GM15510 (cell line): ENCODE data around the gene RPL31.

Experiments used
- POLR2A ChIP-seq: IDR thresholded peaks from 3 replicates; pipeline ENCODE4 v1.6.1; 2011; ENCODE audit warnings: borderline replicate concordance; ENCODE audit not compliant: insufficient read length; ENCODE audit errors: extremely low read depth

RPL31 gene

DNA sequence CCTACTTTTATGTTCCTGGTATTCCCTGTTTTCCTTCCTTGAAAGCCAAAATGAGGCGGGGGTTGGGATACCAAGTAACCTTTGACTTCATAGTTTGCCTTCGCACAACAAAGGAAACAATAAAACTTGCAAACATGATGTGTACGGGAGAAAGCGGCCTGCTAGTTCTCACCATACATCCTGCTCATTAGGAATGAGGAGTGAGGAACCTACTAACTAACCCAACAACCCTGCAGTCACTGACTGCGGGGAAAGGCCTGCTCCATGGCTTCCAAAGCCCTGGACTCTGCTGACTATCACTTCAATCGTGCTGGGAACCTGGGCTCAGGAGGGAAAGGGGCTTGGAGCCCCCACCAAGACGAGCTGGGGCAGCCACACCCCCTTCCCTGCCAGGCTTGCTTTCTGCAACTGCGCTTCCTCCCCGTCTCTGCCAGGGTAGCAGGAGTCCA, 24.2 kb downstream of the RPL31 start:
- TF ChIP-seq POLR2A: no peak

DNA sequence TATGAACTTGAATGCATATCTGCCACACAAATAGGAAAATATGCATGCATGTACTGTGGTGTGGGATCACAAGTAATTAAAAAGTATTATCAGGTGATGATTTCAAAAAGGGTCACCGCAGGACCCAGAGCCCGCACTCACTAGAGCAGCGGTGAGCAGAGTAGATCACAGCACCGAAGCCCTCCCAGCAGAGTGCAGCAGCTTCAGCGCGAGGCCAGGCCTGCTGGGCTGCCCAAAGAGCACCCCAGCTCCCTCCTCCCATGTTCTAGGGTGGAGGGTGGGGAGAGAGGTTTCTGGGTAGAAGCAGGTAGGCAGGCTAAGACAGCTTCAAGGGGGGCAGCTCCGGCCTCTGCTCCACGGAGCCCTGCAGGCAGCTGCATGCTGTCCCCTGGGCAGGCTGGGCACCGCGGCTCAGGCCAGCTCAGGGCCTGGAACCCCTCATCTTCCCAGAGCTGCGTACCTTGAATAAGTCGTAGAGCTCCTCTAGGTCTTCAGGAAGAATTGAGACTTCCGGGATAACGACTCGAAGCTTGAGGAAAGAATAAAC, 24.9 kb downstream of the RPL31 start:
- TF ChIP-seq POLR2A: no peak

DNA sequence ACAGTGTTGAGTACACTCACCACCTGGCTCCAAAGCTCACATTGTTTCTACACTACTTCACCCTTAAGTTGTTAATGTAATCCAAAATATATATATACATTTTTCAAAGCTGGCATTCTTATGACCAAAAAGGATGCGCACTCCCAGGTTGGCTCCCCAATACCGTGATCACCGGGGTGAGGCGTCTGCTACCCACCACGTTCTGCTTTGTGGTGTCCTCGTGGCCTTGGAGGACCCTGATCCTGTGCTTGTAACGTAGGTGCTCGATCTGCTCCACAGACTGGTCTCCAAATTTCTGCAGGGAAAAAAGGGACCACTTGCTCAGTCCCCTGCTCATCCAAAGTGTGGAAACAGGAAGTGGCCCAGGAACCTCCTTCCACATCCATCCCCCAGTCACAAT, 25.8 kb downstream of the RPL31 start:
- no peak for TF ChIP-seq POLR2A

DNA sequence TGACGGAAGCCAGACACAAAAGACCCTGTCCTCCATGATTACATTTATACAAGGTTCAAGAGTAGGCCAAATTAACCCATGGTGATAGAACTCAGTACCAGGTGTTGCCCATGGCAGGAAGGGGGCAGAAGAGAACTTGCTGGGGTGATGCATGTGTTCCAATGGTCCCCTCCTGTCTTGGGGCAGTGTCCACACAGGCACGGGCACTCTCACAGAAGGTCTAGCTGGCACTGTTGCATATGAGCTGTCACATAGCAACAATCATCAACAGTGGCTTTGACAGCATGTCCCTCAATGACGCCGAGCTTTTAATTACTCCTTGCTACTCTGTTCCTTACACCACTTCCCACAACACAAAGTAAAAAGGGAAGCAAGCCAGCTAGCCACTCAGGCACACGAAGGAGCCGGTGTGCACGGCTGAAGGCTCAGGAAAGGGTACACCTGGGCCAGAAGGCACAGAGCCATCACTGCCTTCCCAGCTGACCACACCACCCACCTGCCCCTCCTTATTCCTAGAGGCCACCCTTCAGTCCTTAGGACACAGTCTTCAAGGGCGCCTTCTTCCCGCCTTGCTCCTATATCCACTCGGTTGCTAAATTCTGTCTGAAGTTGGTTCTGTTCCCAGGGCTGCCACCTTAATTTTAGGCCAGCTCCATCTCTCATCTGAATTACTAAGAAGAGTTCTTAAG, 28.9 kb downstream of the RPL31 start:
- no peak for TF ChIP-seq POLR2A

DNA sequence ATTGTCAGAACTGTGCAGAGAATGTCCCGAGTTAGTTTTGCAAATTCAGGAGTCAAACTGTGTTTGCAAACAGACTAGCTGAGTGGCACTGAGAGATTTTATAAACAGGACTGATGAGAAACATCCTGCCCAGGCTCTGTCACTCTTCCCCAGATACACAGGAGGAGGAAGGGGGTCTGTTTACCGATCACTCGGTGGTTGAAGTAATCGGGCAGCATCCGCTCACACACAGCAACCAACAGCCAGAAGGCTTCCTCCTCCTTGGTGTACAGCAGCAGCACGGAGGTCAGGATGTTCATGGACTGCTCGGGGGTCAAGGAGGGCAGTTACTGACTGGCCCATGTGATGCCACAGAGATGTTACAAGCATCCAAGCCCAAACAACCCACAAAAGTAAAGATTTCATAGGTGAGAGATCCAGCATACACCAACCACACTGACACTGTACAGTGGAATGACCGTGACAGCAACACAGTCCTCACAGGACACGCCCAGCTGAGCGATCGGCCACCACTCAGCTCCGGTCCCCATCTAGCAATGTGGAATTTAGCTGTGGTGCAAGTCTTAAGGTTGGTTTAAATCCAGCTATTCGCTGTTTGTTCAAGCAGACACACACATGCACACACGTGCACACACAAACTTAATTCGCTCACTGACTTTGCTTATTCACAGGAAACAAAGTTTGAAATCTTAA, 30.1 kb downstream of the RPL31 start:
- no peak for TF ChIP-seq POLR2A

- no peak for TF ChIP-seq POLR2A
Measured at GRCh38 chr2:101036562-101036961, 34.5 kb downstream of the RPL31 start.

DNA sequence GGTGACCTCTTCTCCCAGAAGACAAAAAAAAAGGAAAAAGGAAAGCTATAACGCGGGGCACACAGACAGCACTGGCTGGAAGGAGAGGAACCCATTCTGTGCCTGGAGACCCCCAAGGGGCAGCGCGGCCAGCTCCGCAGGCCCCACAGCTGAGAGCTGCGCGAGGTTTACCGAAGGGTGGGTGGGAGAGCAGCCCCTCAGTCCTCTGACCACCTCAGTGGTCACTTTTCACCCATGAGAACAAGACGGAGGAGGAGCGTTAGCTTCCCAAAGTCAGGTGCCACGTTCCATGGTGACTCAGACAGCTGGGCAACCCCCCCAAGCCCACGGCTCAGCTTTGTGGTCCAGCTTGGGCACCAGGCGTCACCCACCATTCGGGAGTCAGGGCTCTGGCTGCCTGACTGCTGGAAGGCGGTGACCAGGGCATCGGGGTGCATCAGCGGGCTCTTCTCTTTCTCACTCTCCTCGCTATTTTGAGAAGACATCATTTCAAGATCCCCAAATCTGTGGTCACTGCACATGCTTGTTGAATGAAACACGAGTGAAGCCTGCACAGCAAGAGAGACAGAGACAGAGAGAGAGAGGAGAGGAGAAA, 35.2 kb downstream of the RPL31 start:
- TF ChIP-seq POLR2A: no peak

- no peak for TF ChIP-seq POLR2A
Measured at GRCh38 chr2:101038455-101039255, 36.6 kb downstream of the RPL31 start.

DNA sequence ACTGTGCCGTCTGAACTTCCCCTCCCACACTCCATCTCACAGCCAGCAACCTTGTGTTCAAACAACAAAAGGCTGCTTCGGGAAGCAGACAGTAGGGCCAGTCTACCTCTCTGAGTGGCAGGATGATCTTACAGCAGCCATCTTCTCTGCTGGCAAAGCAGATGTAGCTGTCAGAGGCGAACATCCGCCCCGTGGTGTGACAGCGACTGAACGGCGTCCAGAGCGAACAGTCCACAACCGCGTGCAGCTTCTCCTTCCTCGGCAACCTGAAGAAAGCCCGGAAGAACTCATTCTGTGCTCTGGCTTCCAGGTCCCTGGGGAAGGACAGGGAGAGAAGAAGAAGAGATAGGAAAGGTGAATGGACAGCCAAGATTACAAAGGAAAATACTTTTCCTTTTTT, 38.0 kb downstream of the RPL31 start:
- TF ChIP-seq POLR2A: no peak

GRCh38 chr2:101040761-101041160, 38.7 kb downstream of the RPL31 start:
- no peak for TF ChIP-seq POLR2A

DNA sequence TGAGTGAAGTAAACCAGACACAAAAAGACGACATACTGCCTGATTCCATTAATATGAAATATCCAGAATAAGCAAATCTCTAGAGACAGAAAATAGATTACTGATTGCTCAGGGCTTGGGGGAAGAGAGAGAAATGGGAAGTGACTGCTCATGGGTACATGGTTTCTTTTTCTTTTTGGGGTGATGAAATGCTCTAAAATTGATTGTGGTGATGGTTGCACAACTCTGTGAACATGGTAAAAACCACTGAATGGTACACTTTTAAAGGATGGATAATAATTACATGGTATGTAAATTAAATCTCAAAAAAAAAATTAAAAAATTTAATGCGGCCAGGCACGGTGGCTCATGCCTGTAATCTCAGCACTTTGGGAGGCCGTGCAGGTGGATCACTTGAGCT, 39.3 kb downstream of the RPL31 start:
- TF ChIP-seq POLR2A: no peak

- TF ChIP-seq POLR2A: no peak
Measured at GRCh38 chr2:101045330-101045729, 43.2 kb downstream of the RPL31 start.

- TF ChIP-seq POLR2A: no peak
Measured at GRCh38 chr2:101047075-101047766, 45.1 kb downstream of the RPL31 start.

GRCh38 chr2:101047774-101048173, 45.7 kb downstream of the RPL31 start:
- no peak for TF ChIP-seq POLR2A

DNA sequence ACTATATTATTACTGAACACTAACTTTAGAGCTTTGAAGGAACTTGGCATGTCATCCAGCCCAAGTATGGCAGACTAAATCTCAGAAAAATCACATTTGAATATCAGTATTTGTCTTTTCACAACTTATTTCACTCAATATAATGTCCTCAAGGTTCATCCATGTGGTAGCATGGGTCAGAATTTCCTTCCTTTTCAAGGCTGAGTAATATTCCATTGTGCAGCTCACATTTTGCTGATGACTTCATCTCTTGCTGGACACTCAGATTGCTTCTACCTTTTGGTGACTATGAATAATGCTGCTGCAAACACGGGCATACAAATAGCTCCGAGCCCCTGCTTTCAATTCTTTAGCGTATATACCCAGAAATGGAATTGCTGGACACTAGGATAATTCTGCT, 46.7 kb downstream of the RPL31 start:
- no peak for TF ChIP-seq POLR2A

GRCh38 chr2:101052147-101052546, 50.1 kb downstream of the RPL31 start:
- TF ChIP-seq POLR2A: no peak
